ENCODE results near the gene RHBDF2. TPM values are rescaled to one million over a fixed set of nuclear protein-coding genes. Genes with fewer than 3 reads are reported as not detected.

The RHBDF2 gene
- total and polyA plus RNA-seq, 2 donors (not counting 3 experiments of a cell fraction or from before 2014, with no cell fraction given) = 25.5 to 38.5 TPM

GRCh38 chr17:76437467-76438402, 63.5 kb downstream of the RHBDF2 start:
- H3K4me2 ChIP-seq (ENCODE audit: insufficient read depth, low read length) = no peak overlapping the region
- H3K36me3 ChIP-seq (ENCODE audit: control insufficient read depth in 2 of 2, extremely low read depth in 1 of 2, insufficient read depth in 2 of 2, low read length in 2 of 2) = no peaks in the 10 kb centered on the region
- TF ChIP-seq MYC (IDR thresholded peaks at IDR 0.05; ENCODE audit: low read depth, low read length) = no peak
- TF ChIP-seq POLR2AphosphoS5 (IDR thresholded peaks at IDR 0.05; ENCODE audit: insufficient read depth, low read depth, low read length) = no peak
- TF ChIP-seq JUN (IDR thresholded peaks at IDR 0.05; ENCODE audit: borderline replicate concordance, insufficient read depth, insufficient read length, low read depth) = no peak
- TF ChIP-seq CTCF (IDR thresholded peaks at IDR 0.05; ENCODE audit: extremely low read depth in 1 of 2, insufficient read depth in 1 of 2, low read depth in 1 of 2, low read length in 2 of 2) = no peak
- H3K9me3 ChIP-seq (replicated peaks; ENCODE audit: control insufficient read depth, insufficient read depth, low read length) = no peaks in the 10 kb centered on the region
- H3K27me3 ChIP-seq (ENCODE audit: control insufficient read depth in 2 of 2, insufficient read depth in 2 of 2, low read length in 2 of 2) = no peaks in the 10 kb centered on the region
- ChIA-PET POLR2A (no interaction called here), CTCF (interaction anchor here (1.0 kb wide), 1 partner anchor 21 kb away, joined by 4 read pairs; no protein-coding TSS in a partner anchor)
- FAIRE-seq (no peak), DNase-seq (ENCODE audit: low read depth, low spot score) (no peak)
- peaks cover 64% of the 10 kb centered on the region for H3K79me2 ChIP-seq (ENCODE audit: control insufficient read depth, insufficient read depth, low read length)
- dilution Hi-C loops (cut with MboI; ENCODE audit: extremely low pct_ligation_motif_present, low sequenced_read_pairs) = loop anchor here (25.0 kb wide), 1 partner anchor 225 kb away; no protein-coding TSS in a partner anchor
- no peak overlapping the region for H2AFZ ChIP-seq (ENCODE audit: low read depth, low read length)
- BruUV-seq (replicated peaks) = no TSS peak
- H3K9ac ChIP-seq (replicated peaks; ENCODE audit: extremely low read depth, insufficient read depth, low read length) = no peak overlapping the region
- H3K9me1 ChIP-seq (replicated peaks; ENCODE audit: control insufficient read depth, extremely low read depth, insufficient read depth, low read length) = no peaks in the 10 kb centered on the region
- peaks cover 6% of the 10 kb centered on the region for H3K4me1 ChIP-seq (ENCODE audit: control insufficient read depth, extremely low read depth, insufficient read depth, low read length)
- no peaks in the 10 kb centered on the region for H4K20me1 ChIP-seq (replicated peaks; ENCODE audit: control insufficient read depth, extremely low read depth, insufficient read depth, low read length)
- intact Hi-C loops (cut with micrococcal nuclease) = no loop called here
- no peak overlapping the region for H3K4me3 ChIP-seq (replicated peaks in 1 of 3; ENCODE audit: insufficient read depth in 1 of 3, low read depth in 1 of 3, low read length in 3 of 3)
- H3K27ac ChIP-seq (ENCODE audit: insufficient read depth, low read depth, low read length) = no peak overlapping the region
